ENCODE measurements around the gene DLG2. TPM values are rescaled to one million over a fixed set of nuclear protein-coding genes. Genes with fewer than 3 reads are reported as not detected.
"Not testable (repeated sequence)": the region's sequence is repeated elsewhere in the genome, so short reads cannot be mapped to it uniquely, and the experiment has no call there.

The DLG2 gene
- total RNA-seq, 1 donor from 2014 or later = 2.8 TPM

DNA sequence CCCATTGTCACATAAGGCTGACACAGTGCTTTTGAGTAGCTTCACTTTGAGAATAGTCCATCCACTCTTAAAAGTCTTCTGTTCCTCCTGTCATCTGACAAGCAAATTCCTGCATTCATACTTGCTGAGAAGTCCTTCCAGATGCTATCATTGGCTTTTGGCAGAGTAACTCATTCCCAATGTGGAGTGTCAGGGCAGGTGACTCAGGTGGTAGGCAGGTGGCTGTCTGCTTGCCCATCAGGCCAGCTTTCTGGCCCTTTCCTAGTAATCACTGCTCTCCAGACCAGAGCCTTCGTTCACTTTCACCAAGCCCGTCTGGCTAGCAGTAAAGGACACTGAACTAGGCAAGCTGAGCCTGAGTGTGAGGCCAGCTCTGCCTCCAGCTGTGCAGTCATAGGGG lies 2178.5 kb downstream of the DLG2 start:
- DNase-seq (ENCODE audit: low spot score) = no peak

DNA sequence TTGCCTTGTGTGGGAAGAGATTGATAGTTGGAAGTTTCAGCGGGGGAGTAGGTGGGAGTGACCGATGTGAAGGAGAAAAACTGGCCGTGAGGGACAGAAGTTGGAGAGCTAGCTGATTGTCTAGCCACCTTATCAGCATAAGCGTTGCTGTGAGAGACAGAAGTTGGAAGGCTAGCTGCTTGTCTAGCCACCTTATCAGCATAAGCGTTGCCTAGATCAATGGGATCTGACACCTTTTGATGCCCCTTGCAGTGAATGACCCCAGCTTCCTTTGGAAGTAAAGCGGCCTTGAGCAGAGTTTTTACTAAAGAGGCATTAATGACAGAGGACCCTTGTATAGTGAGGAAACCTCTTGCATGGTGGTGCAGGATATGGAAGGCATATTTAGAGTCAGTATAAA lies 2183.3 kb downstream of the DLG2 start:
- DNase-seq (ENCODE audit: low spot score) = not testable (repeated sequence)

- DNase-seq (ENCODE audit: low spot score) = no peak
Observed at GRCh38 chr11:83441601-83442000, 2185.5 kb downstream of the DLG2 start.

DNA sequence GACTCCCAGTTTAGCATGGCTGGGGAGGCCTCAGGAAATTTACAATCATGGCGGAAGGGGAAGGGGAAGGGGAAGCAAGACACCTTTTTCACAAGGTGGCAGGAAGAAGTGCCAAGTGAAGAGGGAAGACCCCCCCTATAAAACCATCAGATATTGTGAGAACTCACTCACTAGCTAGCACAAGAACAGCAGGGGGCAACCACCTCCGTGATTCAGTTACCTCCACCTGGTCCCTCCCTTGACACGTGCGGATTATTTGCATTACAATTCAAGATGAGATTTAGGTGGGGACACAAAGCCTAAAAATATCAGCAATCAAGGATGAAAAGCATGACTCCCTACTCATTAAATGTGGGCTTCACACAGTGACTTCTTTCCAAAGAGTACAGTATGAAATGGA lies 2186.0 kb downstream of the DLG2 start:
- DNase-seq (ENCODE audit: low spot score) = no peak

DNA sequence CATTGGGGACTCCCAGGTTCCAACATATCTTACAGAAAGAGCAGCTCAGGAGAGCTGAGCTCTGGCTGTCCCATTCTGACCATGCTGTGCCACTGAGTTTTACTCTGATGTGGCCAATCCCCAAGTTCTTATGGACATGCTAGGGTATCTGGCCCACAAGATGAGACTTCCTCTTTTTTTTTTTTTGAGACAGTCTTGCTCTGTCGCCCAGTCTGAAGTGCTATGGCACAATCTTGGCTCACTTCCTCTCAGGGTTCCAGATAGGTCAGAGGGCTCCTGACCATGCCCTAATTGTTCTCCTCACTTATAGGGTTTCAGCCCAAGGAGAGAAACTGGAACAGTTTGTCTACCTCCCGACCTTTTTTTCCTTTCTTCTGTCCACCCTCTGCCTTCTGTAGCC lies 2188.7 kb downstream of the DLG2 start:
- no peak for DNase-seq (ENCODE audit: low spot score)

- no peak for DNase-seq (ENCODE audit: low spot score)
Observed at GRCh38 chr11:83437939-83438338, 2189.2 kb downstream of the DLG2 start.

- DNase-seq (ENCODE audit: low spot score) = no peak
Observed at GRCh38 chr11:83436855-83437254, 2190.3 kb downstream of the DLG2 start.

DNA sequence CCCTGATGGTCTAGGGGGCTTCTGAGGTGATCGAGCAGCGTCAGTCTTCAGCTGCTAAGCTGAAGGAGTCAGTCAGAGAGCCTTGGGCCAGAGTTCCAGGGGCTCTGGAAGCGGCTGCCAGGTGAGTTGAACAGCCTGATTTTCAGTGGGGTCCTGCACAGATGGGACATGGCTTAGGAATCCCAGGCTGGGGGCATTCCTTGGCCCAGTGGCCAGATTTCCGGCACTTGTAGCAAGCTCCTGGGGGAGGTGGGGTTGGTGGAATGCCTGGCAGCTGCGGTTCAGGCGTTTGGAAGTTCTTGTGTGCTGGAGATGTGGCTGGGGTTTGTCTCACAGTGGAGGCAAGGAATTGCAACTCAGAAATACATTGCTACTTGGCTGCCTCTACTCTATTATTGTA lies 2192.3 kb downstream of the DLG2 start:
- DNase-seq (ENCODE audit: low spot score) = not testable (repeated sequence)

DNA sequence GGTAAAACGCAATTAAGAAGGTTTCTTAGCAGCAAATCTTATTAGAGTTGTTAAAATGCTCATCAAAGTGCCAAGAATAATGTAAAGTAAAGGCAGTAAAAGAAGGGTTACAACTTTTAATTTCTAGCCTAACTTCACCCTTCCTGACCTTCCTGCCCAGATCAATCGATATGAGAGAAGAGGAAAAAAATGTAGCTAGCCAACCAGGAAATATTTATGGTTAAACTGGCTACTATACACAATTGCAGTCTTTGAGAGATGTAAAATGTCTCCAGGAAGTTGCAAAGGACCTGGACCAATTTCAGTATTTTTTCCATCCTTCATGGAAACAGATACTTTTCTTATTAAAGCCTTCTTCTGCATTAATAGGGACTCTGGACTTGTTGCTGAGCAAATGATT lies 2199.2 kb downstream of the DLG2 start:
- no peak for DNase-seq (ENCODE audit: low spot score)

DNA sequence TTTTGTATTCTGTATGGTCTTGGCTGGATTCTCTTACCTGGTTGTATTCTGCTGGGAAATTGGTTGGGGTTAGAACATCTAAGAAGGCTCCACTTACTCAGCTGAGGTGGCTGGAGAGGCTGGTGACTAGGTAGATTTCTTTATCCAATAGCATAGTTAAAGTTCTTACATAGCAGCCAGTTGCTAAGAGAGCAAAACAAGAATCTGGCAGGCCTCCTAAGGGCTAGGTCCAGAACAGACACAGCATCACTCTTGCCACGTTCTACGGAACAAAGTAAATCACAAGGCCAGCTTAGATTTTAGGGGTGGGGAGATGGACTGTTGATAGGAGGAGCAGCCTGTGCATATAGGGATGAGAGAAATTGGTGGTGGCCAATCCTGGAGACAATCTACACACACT lies 2199.6 kb downstream of the DLG2 start:
- DNase-seq (ENCODE audit: low spot score) = no peak

DNA sequence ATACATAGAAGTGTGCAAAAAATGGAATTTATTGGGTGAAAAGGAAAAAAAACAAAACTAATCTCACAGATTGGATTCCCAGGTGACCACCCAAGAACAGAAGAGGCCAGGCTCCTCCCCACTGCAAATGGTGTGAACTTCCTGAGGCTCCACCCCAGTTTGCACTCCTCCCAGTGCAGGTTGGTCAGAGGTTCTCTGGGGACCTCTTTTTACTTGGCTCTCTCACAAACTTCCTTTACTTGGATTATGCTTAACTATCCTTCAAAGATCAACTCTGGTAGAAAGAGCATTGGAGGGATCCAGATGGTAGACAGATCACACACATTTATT lies 2202.0 kb downstream of the DLG2 start:
- no peak for DNase-seq (ENCODE audit: low spot score)

DNA sequence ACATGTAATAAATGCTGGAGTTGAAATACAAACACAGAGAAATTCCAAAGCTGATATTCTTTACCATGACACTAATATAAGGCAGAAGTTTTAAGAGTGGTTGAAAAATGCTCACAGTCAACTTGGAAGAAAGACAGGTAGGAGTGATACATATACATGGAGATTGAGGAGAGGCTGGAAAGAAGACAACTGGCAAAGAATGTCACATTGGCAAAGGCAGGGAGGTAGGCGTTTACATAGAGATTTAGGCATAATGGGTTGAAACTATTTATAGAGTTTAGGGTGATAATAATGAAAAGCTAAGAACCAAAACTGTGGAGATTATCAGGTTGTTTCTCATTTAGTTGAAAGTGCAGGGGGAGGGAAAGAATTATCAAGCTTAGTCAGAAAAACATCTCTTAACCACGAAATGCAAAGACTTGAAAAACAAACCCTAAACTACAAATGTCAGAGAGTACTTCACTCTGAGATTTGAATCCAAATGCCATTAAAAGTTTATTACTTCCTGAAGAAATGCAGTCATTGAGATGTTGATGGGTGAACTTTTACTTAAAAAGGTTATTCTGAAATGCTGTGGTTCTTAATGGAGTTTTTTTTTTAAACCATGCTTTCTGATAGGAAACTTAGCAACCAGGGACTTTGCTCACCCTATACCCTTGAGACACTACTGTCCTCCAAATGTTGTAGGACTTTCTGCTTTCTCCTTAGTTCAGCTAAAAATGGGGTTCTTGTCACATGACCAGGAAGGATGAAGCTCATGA lies 2202.6 kb downstream of the DLG2 start:
- DNase-seq (ENCODE audit: low spot score) = no peak

DNA sequence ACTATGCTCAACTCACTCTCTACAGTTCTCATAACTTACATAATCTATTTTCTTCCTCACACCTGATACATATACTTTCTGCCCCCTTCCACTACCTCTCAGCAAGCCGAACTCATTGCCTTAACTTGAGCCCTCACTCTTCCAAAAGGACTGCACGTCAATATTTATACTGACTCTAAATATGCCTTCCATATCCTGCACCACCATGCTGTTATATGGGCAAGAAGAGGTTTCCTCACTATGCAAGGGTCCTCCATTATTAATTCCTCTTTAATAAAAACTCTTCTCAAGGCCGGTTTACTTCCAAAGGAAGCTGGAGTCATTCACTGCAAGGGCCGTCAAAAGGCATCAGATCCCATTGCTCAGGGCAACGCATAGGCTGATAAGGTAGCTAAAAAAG lies 2204.5 kb downstream of the DLG2 start:
- not testable (repeated sequence) for DNase-seq (ENCODE audit: low spot score)

GRCh38 chr11:83410605-83411565 lies 2216.3 kb downstream of the DLG2 start:
- DNase-seq (ENCODE audit: low spot score) = no peak

DNA sequence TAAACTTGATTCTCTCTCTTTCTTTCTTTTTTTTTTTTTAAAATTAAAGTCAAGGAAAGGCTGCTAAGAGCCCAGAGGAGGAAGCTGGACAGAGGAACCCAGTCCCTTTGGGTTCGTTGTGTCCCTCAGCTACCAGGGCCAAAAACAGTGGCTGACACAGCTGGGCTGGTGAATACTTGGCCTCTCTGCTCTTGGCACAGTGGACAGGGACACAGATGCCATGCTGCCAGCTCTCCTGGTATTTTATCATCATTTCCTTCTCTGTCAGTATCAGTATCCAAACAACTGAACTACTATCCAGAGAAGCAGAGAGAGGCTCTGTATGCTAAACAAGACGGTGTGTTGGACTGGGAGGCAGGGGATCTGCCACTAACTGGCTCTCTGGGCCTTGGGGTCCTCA lies 2217.3 kb downstream of the DLG2 start:
- DNase-seq (ENCODE audit: low spot score) = no peak

DNA sequence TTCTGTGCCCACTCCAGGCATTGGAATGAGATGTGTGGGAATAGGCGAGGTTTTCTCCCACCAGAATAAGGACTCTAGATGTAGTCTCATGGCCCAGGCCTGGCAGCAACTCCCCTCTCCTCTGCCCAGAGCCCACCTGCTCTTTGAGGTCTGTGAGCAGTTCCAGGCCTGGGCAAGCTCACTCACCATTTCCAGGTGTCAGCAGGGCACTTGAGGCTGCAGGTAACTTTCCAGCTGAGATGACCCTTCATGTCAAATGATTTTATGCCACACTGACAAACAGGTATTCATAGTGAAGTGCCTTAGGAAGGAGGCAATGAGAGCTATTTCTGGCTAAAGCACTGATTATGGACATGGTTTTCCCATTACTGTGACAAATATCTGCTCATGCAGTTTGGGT lies 2217.7 kb downstream of the DLG2 start:
- no peak for DNase-seq (ENCODE audit: low spot score)

- no peak for DNase-seq (ENCODE audit: low spot score)
Observed at GRCh38 chr11:83408946-83409345, 2218.2 kb downstream of the DLG2 start.

Other genes starting within 250 kb of the DLG2 start
- 44.5 TPM for gene TMEM126B, start 1.2 kb upstream of the DLG2 start, total RNA-seq
- 36.6 TPM for gene TMEM126A, start 20.6 kb upstream of the DLG2 start, total RNA-seq
- 25.1 TPM for gene CREBZF, start 37.8 kb upstream of the DLG2 start, total RNA-seq
- gene CCDC89, start 58.9 kb upstream of the DLG2 start, total RNA-seq = 0.84 TPM
- gene SYTL2, start 183.8 kb upstream of the DLG2 start, total RNA-seq = 13.5 TPM
- gene CCDC83, start 228.0 kb upstream of the DLG2 start, total RNA-seq = not detected

Data from mesenteric fat pad (tissue), 1 donor.